ENCODE data around the gene STRBP. TPM values are rescaled to one million over a fixed set of nuclear protein-coding genes. Genes with fewer than 3 reads are reported as not detected.
"Not testable (repeated sequence)": the region's sequence is repeated elsewhere in the genome, so short reads cannot be mapped to it uniquely, and the experiment has no call there.

Gene STRBP
- total RNA-seq, 2 donors from 2014 or later: 25.5 to 28.7 TPM

DNA sequence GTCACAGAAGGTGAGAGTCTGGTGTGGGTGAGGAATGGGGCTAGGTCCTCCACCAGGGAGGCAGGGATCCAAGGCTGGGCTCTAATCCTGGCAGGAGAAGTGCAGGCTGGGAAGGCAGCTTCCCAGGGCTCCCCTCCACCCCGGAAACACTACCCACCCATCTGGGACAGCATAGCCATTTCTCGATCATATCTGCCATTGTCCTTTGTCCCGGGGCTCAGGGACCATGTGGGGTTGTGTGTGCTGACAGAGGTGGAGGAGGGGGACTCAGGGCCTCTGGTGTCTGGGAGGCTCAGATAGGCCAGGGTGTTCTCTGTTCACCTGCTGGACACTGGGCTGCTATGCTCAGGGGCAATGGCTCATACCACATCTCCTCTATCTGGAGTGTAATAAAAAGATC is 32.2 kb upstream of the STRBP start:
- peaks cover 38% of the 10 kb centered on the region for H3K4me1 Mint-ChIP-seq (ENCODE audit: low read depth)
- DNase-seq (no peak), ATAC-seq (replicated peaks in 1 of 2) (no peak)
- no peaks in the 10 kb centered on the region for H3K9me3 Mint-ChIP-seq
- no peaks in the 10 kb centered on the region for H3K36me3 Mint-ChIP-seq (ENCODE audit: insufficient read depth in 2 of 2)
- no peaks in the 10 kb centered on the region for H3K27me3 Mint-ChIP-seq (ENCODE audit: low read depth)
- H3K27ac Mint-ChIP-seq: no peak overlapping the region
- no peak overlapping the region for H3K4me3 Mint-ChIP-seq

DNA sequence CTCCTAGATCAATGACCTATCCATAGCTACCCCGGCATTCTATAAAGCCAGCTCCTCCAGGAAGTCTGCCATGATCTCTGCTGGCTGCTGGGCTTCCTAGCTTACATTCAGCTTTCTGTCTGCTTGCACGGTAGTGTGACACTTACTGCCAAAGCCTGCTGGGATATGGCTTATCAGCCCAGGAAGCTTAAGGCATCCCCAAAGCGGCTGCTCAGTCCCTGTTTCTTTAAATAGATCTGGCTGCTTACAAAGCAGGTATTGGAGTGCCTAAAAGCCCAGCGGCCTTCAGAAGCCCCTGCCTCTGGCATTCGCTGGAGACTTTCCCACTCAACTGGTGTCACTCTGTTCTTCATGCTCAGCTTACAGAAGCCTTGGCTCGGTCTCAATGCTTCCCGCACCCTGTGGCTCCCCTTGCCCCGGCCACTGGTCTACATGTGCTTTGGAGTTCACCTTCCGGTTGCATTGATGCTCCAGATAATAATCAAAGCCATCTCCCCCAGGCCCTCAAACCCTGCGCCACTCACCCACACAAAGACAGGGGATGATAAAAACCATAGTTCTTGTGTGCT is 31.3 kb upstream of the STRBP start:
- ATAC-seq (replicated peaks in 1 of 2): no peak
- H3K36me3 Mint-ChIP-seq (ENCODE audit: insufficient read depth in 2 of 2): no peaks in the 10 kb centered on the region

DNA sequence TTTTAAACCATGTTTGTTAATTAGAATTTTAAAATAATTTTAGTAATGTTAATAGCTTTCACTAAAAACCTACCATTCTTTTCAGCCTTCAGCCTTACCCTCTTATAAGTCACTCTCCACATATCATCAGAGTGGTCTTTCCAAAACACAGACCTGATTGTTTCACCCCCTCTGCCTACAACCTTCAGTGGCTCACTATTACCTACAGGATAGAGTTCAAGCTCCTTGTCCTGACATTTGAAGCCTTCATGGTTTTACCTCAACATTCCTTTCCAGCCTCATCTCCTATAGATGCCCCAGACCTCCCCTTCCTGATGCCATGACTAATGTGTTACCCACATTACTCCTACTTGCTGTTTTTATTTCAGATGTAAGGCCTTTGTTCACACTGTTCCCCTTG is 27.8 kb upstream of the STRBP start:
- ATAC-seq (replicated peaks in 1 of 2) (no peak), DNase-seq (no peak)
- Mint-ChIP-seq H3K36me3 (ENCODE audit: insufficient read depth in 2 of 2) (no peaks in the 10 kb centered on the region), H3K4me1 (ENCODE audit: low read depth) (no peaks in the 10 kb centered on the region), H3K9me3 (no peaks in the 10 kb centered on the region), H3K27ac (no peak overlapping the region), H3K27me3 (ENCODE audit: low read depth) (peaks cover 7% of the 10 kb centered on the region), H3K4me3 (no peak overlapping the region)

More for the DNA sequence above, 31.3 kb upstream of the STRBP start:
- Mint-ChIP-seq H3K27me3 (ENCODE audit: low read depth) (no peaks in the 10 kb centered on the region), H3K27ac (no peak overlapping the region), H3K9me3 (no peaks in the 10 kb centered on the region), H3K4me3 (no peak overlapping the region), H3K4me1 (ENCODE audit: low read depth) (peaks cover 29% of the 10 kb centered on the region)
- DNase-seq: no peak

DNA sequence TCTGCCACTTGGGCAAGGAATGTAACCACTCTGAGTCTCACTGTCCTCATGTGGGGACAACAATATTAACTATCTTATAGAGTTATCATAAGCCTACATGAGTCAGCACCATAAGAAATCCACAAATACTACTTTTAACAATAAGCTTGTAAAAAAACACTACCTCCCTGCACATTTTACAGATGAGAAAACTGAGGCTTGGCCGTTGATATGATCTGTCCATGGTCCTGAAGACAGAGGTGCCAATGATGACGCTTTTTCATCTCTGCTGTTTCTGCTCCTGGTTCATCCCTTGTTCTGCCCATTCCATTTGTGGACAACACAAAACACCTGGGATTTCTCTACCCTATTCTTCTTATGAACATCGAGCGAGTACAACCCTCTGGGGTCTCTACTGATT is 23.4 kb upstream of the STRBP start:
- H3K9me3 Mint-ChIP-seq: no peaks in the 10 kb centered on the region
- no peaks in the 10 kb centered on the region for H3K36me3 Mint-ChIP-seq (ENCODE audit: insufficient read depth in 2 of 2)
- DNase-seq (no peak), ATAC-seq (replicated peaks in 1 of 2) (no peak)
- no peak overlapping the region for H3K27ac Mint-ChIP-seq
- H3K27me3 Mint-ChIP-seq (ENCODE audit: low read depth): peaks cover 7% of the 10 kb centered on the region
- H3K4me1 Mint-ChIP-seq (ENCODE audit: low read depth): no peaks in the 10 kb centered on the region
- no peak overlapping the region for H3K4me3 Mint-ChIP-seq

DNA sequence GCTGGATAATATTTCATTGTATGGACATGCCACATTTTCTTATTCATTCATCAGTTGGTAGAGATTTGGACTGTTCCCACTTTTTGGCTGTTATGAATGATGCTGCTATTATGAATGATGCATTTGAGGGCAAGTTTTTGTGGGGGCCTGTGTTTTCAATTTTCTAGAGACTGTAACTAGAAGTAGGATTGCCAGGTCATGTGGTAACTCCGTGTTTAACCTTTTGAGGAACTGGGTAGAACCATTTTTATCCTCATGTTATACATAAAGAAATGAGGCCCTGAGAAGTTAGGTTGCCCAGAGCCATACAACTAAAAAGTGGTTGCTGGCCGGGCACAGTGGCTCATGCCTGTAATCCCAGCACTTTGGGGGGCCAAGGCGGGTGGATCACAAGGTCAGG is 22.4 kb upstream of the STRBP start:
- no peak for DNase-seq
- Mint-ChIP-seq H3K4me3 (no peak overlapping the region), H3K27me3 (ENCODE audit: low read depth) (peaks cover 14% of the 10 kb centered on the region), H3K27ac (no peak overlapping the region), H3K36me3 (ENCODE audit: insufficient read depth in 2 of 2) (no peaks in the 10 kb centered on the region), H3K4me1 (ENCODE audit: low read depth) (no peaks in the 10 kb centered on the region), H3K9me3 (no peaks in the 10 kb centered on the region)
- ATAC-seq (replicated peaks in 1 of 2): no peak

DNA sequence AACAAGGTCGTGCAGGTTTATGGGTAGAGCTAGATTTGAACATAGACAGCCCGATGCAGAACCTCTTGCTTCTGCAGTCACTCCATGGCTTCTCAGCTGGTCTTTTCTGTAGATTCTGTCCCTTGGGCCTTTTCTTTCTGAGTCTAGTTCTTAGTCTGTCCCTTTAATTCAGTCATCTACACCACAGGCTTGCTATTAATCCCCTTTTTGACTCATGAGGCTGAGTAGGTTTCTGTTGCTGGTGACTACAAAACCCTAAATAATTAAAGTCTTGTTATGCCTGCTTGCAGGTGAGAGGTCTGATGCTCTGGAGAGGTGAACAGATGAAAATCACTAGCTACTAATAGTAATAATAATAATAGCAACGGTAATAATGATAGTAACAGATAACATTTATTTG is 19.3 kb upstream of the STRBP start:
- ATAC-seq (replicated peaks in 1 of 2): no peak
- no peak for DNase-seq
- no peak overlapping the region for H3K27ac Mint-ChIP-seq
- H3K27me3 Mint-ChIP-seq (ENCODE audit: low read depth): peaks cover 14% of the 10 kb centered on the region
- H3K36me3 Mint-ChIP-seq (ENCODE audit: insufficient read depth in 2 of 2): no peaks in the 10 kb centered on the region
- no peak overlapping the region for H3K4me3 Mint-ChIP-seq
- no peaks in the 10 kb centered on the region for H3K9me3 Mint-ChIP-seq
- H3K4me1 Mint-ChIP-seq (ENCODE audit: low read depth): no peaks in the 10 kb centered on the region

DNA sequence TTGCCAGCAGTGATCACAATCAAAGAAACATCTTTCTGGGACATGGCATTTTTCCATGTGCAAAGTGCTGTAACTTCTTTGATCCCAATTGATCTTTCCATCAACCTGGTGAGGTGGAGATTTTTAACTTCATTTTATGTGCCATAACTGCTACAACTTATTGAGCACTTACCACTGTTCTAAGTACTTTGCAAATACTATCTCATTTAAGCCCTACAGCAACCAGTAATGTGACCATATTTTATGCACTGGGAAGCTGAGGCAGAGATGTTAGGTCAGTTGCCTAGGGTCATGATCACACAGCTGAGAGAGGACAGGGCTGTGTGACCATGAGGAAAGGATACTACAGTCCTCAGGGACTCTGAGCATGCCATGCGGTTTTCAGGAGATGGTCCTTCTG is 17.9 kb upstream of the STRBP start:
- no peaks in the 10 kb centered on the region for H3K9me3 Mint-ChIP-seq
- H3K27me3 Mint-ChIP-seq (ENCODE audit: low read depth): peaks cover 7% of the 10 kb centered on the region
- no peak overlapping the region for H3K27ac Mint-ChIP-seq

DNA sequence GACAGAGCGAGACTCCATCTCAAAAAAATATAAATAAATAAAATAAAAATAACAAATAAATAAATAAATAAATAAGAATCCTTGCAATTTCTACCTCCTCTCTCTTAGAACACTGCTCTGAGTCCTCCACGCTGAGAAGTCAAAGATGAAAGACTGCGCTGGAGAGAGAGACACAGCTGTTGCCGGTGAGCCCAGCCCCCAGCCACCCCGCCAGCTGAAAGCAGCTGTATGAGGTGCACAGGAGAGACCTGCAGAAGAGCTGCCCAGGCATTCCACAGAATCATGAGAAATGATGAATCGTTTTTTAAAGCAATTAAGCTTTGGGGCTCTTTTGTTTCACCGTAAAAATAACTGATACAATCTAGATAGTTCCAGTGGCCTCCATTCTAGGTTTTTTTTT is 16.3 kb upstream of the STRBP start:
- DNase-seq (no peak), ATAC-seq (replicated peaks in 1 of 2) (no peak)
- H3K36me3 Mint-ChIP-seq (ENCODE audit: insufficient read depth in 2 of 2): no peaks in the 10 kb centered on the region
- H3K27me3 Mint-ChIP-seq (ENCODE audit: low read depth): peaks cover 7% of the 10 kb centered on the region
- H3K4me1 Mint-ChIP-seq (ENCODE audit: low read depth): no peaks in the 10 kb centered on the region
- no peaks in the 10 kb centered on the region for H3K9me3 Mint-ChIP-seq
- no peak overlapping the region for H3K4me3 Mint-ChIP-seq
- H3K27ac Mint-ChIP-seq: no peak overlapping the region

More for the DNA sequence above, 17.9 kb upstream of the STRBP start:
- ATAC-seq (replicated peaks in 1 of 2) (no peak), DNase-seq (no peak)
- no peak overlapping the region for H3K4me3 Mint-ChIP-seq
- no peaks in the 10 kb centered on the region for H3K36me3 Mint-ChIP-seq (ENCODE audit: insufficient read depth in 2 of 2)
- H3K4me1 Mint-ChIP-seq (ENCODE audit: low read depth): no peaks in the 10 kb centered on the region

DNA sequence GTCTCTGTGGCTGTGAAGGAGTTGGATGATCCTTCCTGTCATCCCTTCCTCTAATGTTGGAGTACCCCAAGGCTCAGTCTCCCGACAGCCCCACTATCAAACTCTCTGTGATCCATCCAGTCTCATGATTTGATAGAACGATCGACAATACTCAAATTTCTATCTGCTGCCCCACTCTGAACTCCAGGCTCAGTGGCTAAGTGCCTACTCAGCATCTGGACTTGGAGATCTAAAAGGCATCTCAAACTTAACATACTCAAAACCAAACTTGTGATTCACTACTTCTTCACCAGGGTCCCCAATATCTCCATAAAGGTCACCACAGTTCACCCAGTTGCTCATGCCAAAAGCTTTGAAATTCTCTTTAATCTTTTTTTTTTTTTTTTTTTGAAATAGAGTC is 15.1 kb upstream of the STRBP start:
- H3K27me3 Mint-ChIP-seq (ENCODE audit: low read depth): peaks cover 7% of the 10 kb centered on the region
- DNase-seq (no peak), ATAC-seq (replicated peaks in 1 of 2) (no peak)
- H3K4me1 Mint-ChIP-seq (ENCODE audit: low read depth): peaks cover 7% of the 10 kb centered on the region
- H3K36me3 Mint-ChIP-seq (ENCODE audit: insufficient read depth in 2 of 2): peaks cover 3% of the 10 kb centered on the region in 2 donors
- H3K9me3 Mint-ChIP-seq: peaks cover 0 to 3% of the 10 kb centered on the region in 2 donors
- H3K4me3 Mint-ChIP-seq: no peak overlapping the region
- H3K27ac Mint-ChIP-seq: no peak overlapping the region

DNA sequence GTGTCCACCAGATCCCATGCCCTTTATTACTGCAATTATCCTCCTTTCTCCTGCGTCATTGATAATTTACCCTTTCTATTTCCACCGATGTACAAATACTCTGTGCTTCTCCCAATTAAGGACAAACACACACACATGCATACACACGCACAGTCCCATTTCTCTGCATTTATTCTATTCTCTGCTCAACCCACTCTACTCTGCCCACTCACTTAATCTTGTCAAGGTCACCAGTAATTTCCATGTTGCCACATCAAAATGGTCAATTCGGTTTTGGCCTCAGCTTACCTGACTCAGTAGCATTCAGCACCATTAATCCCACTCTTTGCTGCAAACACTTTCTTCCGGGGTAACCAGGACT is 14.6 kb upstream of the STRBP start:
- peaks cover 3% of the 10 kb centered on the region in 2 donors for H3K36me3 Mint-ChIP-seq (ENCODE audit: insufficient read depth in 2 of 2)
- H3K4me3 Mint-ChIP-seq: no peak overlapping the region
- H3K4me1 Mint-ChIP-seq (ENCODE audit: low read depth): peaks cover 10% of the 10 kb centered on the region
- H3K9me3 Mint-ChIP-seq: peaks cover 0 to 3% of the 10 kb centered on the region in 2 donors
- DNase-seq (no peak), ATAC-seq (replicated peaks in 1 of 2) (no peak)
- peaks cover 7% of the 10 kb centered on the region for H3K27me3 Mint-ChIP-seq (ENCODE audit: low read depth)
- no peak overlapping the region for H3K27ac Mint-ChIP-seq

DNA sequence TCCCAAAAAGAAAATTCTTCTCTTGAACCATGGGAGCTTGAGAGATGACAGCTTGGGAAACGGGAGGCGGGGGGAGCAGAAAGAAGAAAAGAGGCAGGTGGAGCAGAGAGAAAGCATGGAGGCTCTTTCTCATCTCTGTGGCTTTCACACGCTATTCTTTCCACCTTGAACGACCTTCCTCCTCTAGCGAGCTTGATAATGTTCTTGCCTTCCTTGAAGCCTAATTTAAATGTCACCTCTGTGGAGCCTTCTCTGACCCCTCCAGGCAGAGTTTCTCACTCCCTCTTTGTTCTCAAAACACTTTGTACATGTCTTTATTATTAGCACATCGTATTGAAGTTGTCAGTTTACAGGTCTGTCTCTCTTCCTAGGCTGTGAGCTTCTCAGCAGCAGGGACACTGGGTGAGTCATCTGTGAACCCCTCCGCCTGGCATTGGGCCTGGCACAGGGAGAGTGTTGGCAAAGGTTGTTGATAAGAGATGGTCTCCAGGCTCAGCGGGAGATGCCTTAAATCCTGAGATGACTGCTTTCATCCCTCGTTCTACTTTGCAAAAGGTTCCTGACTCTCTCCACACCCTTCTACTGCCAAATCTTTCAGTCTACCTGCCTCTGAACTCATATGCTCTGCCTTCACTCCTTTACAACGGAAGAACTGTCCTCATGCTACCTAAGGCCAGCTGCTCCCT is 14.1 kb upstream of the STRBP start:
- peaks cover 0 to 3% of the 10 kb centered on the region in 2 donors for H3K9me3 Mint-ChIP-seq
- DNase-seq (no peak), ATAC-seq (replicated peaks in 1 of 2) (no peak)
- peaks cover 3% of the 10 kb centered on the region in 2 donors for H3K36me3 Mint-ChIP-seq (ENCODE audit: insufficient read depth in 2 of 2)
- no peak overlapping the region for H3K27ac Mint-ChIP-seq
- H3K4me3 Mint-ChIP-seq: no peak overlapping the region
- peaks cover 7% of the 10 kb centered on the region for H3K27me3 Mint-ChIP-seq (ENCODE audit: low read depth)
- peaks cover 10% of the 10 kb centered on the region for H3K4me1 Mint-ChIP-seq (ENCODE audit: low read depth)

DNA sequence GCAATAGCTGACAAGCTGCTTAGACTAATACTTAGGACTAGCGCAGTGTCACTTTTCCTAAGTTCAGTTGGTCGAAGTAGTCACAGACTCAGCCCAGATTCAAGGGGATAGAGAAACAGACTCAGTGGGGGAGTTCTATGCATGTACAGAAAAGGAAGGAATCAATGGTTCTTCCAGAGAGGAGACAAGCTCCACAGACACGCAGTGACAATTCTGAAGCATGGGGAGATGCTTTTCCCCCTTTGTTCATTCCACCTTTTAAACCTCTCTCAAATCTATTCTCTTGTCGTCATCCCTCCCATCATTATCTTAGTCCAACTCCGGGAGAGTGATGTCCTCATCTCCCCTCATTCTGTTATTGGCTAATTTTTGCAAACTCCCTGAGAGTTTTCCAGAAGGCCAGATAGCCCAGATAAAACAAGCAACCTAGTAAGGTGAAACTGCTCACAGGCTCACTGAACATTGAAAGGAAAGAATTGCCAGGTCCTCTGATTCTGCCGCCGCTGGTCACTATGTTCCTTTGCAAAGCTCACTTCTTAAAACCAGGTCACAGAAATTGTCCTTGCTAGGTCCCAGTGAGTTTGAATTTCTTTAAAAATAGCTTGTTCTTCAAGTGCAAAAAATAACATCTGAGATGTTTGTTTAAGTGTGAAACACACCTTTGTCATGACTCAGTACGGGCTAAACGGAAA is 13.4 kb upstream of the STRBP start:
- no peak for DNase-seq
- Mint-ChIP-seq H3K9me3 (peaks cover 0 to 3% of the 10 kb centered on the region in 2 donors), H3K27me3 (ENCODE audit: low read depth) (peaks cover 7% of the 10 kb centered on the region), H3K4me3 (no peak overlapping the region), H3K4me1 (ENCODE audit: low read depth) (peaks cover 10% of the 10 kb centered on the region), H3K36me3 (ENCODE audit: insufficient read depth in 2 of 2) (peaks cover 3% of the 10 kb centered on the region in 2 donors), H3K27ac (no peak overlapping the region)
- ATAC-seq (replicated peaks in 1 of 2): no peak

DNA sequence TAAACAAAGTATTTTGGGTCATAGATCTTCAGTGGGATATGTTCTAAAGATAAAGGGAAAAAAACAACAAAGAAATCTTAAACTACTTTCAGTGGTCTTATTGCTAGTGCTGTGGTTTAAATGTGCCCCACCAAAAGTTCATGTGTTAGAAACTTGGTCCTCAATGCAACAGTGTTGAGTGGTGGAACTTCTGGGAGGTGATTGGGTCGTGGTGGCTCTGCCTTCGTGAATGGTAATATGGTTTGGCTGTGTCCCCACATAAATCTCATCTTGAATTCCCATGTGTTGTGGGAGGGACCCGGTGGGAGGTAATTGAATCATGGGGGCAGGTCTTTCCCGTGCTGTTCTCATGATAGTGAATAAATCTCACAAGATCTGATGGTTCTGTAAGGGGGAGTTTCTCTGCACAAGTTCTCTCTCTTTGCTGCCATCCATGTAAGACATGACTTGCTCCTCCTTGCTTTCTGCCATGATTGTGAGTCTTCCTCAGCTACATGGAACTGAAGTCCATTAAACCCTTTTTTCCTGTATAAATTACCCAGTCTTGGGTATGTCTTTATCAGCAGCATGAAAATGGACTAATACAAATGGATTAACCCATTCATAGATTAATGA is 10.6 kb upstream of the STRBP start:
- not testable (repeated sequence) for H3K27ac Mint-ChIP-seq; DNase-seq; H3K4me3 Mint-ChIP-seq; H3K9me3 Mint-ChIP-seq; H3K27me3 Mint-ChIP-seq (ENCODE audit: low read depth); H3K36me3 Mint-ChIP-seq (ENCODE audit: insufficient read depth in 2 of 2); ATAC-seq (replicated peaks in 1 of 2)
- peaks cover 16% of the 10 kb centered on the region for H3K4me1 Mint-ChIP-seq (ENCODE audit: low read depth)

Measured in activated T-cell treated with anti-CD3 and anti-CD28 coated beads, Interleukin-2, amount 50 U/mL, for 72 hours (primary cell).